Endodermal cell (in vitro differentiated cells): ENCODE measurements around the gene LRRTM2. TPM values are rescaled to one million over a fixed set of nuclear protein-coding genes. Genes with fewer than 3 reads are reported as not detected.

Experiments used
- DNase-seq: peaks from one replicate; pipeline ENCODE4 v3.0.0-alpha.2; 2017
- H3K27ac ChIP-seq: 2 replicates; pipeline ENCODE4 v1.5.1; 2013; ENCODE audit warnings: mild to moderate bottlenecking, low read depth, low read length, moderate library complexity
- H3K27me3 ChIP-seq: 2 replicates; pipeline ENCODE4 v1.6.1; 2013; ENCODE audit warnings: mild to moderate bottlenecking, low read length, moderate library complexity; ENCODE audit not compliant: insufficient read depth, control insufficient read depth, poor library complexity, severe bottlenecking
- H3K36me3 ChIP-seq: 2 replicates; pipeline ENCODE4 v1.7.0; 2013; ENCODE audit warnings: mild to moderate bottlenecking, low read length, moderate library complexity; ENCODE audit not compliant: control insufficient read depth, insufficient read depth
- H3K4me1 ChIP-seq: one replicate; pipeline ENCODE4 v1.7.0; 2013; ENCODE audit warnings: low read length; ENCODE audit not compliant: control insufficient read depth, insufficient read depth
- H3K4me3 ChIP-seq: 2 replicates; pipeline ENCODE4 v1.5.1; 2013; ENCODE audit warnings: mild to moderate bottlenecking, low read length, moderate library complexity
- H3K9ac ChIP-seq: 2 replicates; pipeline ENCODE4 v1.6.1; 2013; ENCODE audit warnings: mild to moderate bottlenecking, low read length, moderate library complexity; ENCODE audit not compliant: poor library complexity, severe bottlenecking; ENCODE audit errors: extremely low read depth
- H3K9me3 ChIP-seq: 2 replicates; pipeline ENCODE4 v1.6.1; 2013; ENCODE audit warnings: mild to moderate bottlenecking, low read length, moderate library complexity; ENCODE audit not compliant: control insufficient read depth
- H3K27ac Mint-ChIP-seq: 2 replicates; pipeline ENCODE4 v1.8.0; 2020; ENCODE audit warnings: mixed read lengths
- H3K27me3 Mint-ChIP-seq: 2 replicates; pipeline ENCODE4 v1.8.0; 2021; ENCODE audit warnings: mild to moderate bottlenecking, mixed read lengths; ENCODE audit not compliant: insufficient read depth
- H3K36me3 Mint-ChIP-seq: 2 replicates; pipeline ENCODE4 v1.8.0; 2020; ENCODE audit warnings: low read depth, mixed read lengths
- H3K4me1 Mint-ChIP-seq: 2 replicates; pipeline ENCODE4 v1.8.0; 2020; ENCODE audit warnings: mixed read lengths
- H3K4me3 Mint-ChIP-seq: 2 replicates; pipeline ENCODE4 v1.8.0; 2020; ENCODE audit warnings: mild to moderate bottlenecking, moderate library complexity, mixed read lengths
- H3K9me3 Mint-ChIP-seq: 2 replicates; pipeline ENCODE4 v1.8.0; 2020; ENCODE audit warnings: mild to moderate bottlenecking, mixed read lengths
- CTCF ChIP-seq: fragments of 200-600 bp; sonication (generic); conservative IDR thresholded peaks from 2 replicates; pipeline ENCODE4 v1.5.0; 2021; ENCODE audit warnings: antibody characterized with exemption, mild to moderate bottlenecking
- WGBS, 2 experiments: methylation state at CpG; one replicate each; pipeline versions ENCODE4 v1.1.5 to v1.1.7; 2013; ENCODE audit warnings: missing lambda C conversion rate in 2 of 2, mixed read lengths in 1 of 2; ENCODE audit not compliant: insufficient coverage in 1 of 2, insufficient read length in 1 of 2; 5-methylcytosine and 5-hydroxymethylcytosine counted together
- total RNA-seq, 2 donors: library from RNA; stranded (reverse); fragmentation: NEBNext Ultra II Directional in 1 of 2; extraction: Animal tissue kit (Norgen Biotek cat#: 25700) in 1 of 2; gene quantifications; 2 replicates in 1 of 2; 3 replicates in 1 of 2; pipeline ENCODE4 v1.2.1, GENCODE V29; 2021

Gene LRRTM2
- total RNA-seq, 2 donors from 2014 or later: not detected

GRCh38 chr5:138903130-138903775, 28.1 kb upstream of the LRRTM2 start:
- H3K27me3 Mint-ChIP-seq: no peaks in the 10 kb centered on the region
- H3K9me3 ChIP-seq: no peaks in the 10 kb centered on the region
- H3K4me3 Mint-ChIP-seq: no peak overlapping the region
- no peaks in the 10 kb centered on the region for H3K4me1 ChIP-seq
- TF ChIP-seq CTCF: no peak
- WGBS, 2 experiments: 95 to 97% methylated on average over 7 to 10 of the region's 10 CpGs
- peaks cover 75% of the 10 kb centered on the region for H3K36me3 ChIP-seq
- no peaks in the 10 kb centered on the region for H3K9me3 Mint-ChIP-seq
- H3K4me1 Mint-ChIP-seq: peaks cover 2% of the 10 kb centered on the region
- peaks cover 84% of the 10 kb centered on the region for H3K36me3 Mint-ChIP-seq
- DNase-seq: no peak
- peak overlapping the region; percentile 48 for H3K27ac Mint-ChIP-seq
- H3K9ac ChIP-seq: no peak overlapping the region
- H3K27ac ChIP-seq: no peak overlapping the region
- H3K4me3 ChIP-seq: no peak overlapping the region
- H3K27me3 ChIP-seq: no peaks in the 10 kb centered on the region

GRCh38 chr5:138901716-138902115, 26.6 kb upstream of the LRRTM2 start:
- no peak overlapping the region for H3K4me3 Mint-ChIP-seq
- peaks cover 2% of the 10 kb centered on the region for H3K4me1 Mint-ChIP-seq
- no peak overlapping the region for H3K4me3 ChIP-seq
- H3K9me3 ChIP-seq: no peaks in the 10 kb centered on the region
- H3K27ac Mint-ChIP-seq: no peak overlapping the region
- H3K36me3 Mint-ChIP-seq: peaks cover 82% of the 10 kb centered on the region
- no peaks in the 10 kb centered on the region for H3K4me1 ChIP-seq
- TF ChIP-seq CTCF: no peak
- H3K27ac ChIP-seq: peak overlapping the region; percentile 48
- H3K27me3 Mint-ChIP-seq: no peaks in the 10 kb centered on the region
- no peaks in the 10 kb centered on the region for H3K9me3 Mint-ChIP-seq
- H3K27me3 ChIP-seq: no peaks in the 10 kb centered on the region
- no peak overlapping the region for H3K9ac ChIP-seq
- WGBS, 2 experiments: 89% methylated on average over 1 to 2 of the region's 2 CpGs
- H3K36me3 ChIP-seq: peaks cover 82% of the 10 kb centered on the region
- no peak for DNase-seq

- Mint-ChIP-seq H3K27me3 (no peaks in the 10 kb centered on the region), H3K4me3 (no peak overlapping the region), H3K9me3 (no peaks in the 10 kb centered on the region), H3K4me1 (peaks cover 2% of the 10 kb centered on the region), H3K27ac (peak overlapping the region; percentile 6), H3K36me3 (peaks cover 69% of the 10 kb centered on the region)
- no peak for DNase-seq
- Histone ChIP-seq H3K27me3 (no peaks in the 10 kb centered on the region), H3K9ac (no peak overlapping the region), H3K9me3 (no peaks in the 10 kb centered on the region), H3K36me3 (peaks cover 81% of the 10 kb centered on the region), H3K27ac (no peak overlapping the region), H3K4me1 (no peaks in the 10 kb centered on the region), H3K4me3 (no peak overlapping the region)
- TF ChIP-seq CTCF: no peak
- 97 to 100% methylated on average over 3 to 6 of the region's 6 CpGs for WGBS, 2 experiments
These were observed 25.3 kb upstream of the LRRTM2 start for GRCh38 chr5:138900281-138900965.
